ACC112 (cell line): ENCODE measurements around the gene TOX2.

Experiments
- H2AFZ ChIP-seq: fragments of 200-600 bp; sonication (generic); one replicate; pipeline ENCODE4 v1.6.0; 2017; ENCODE audit warnings: antibody characterized with exemption, low read length; ENCODE audit not compliant: unreplicated experiment
- H3K27ac ChIP-seq: fragments of 200-600 bp; sonication (generic); 2 replicates; pipeline ENCODE4 v1.5.1; 2014; ENCODE audit warnings: low read depth, mild to moderate bottlenecking, antibody characterized with exemption, low read length, moderate library complexity
- H3K27me3 ChIP-seq: fragments of 200-600 bp; sonication (generic); 2 replicates; pipeline ENCODE4 v1.6.1; 2014; ENCODE audit warnings: mild to moderate bottlenecking, antibody characterized with exemption, low read length, moderate library complexity, mixed read lengths; ENCODE audit not compliant: insufficient read depth
- H3K36me3 ChIP-seq: fragments of 200-600 bp; sonication (generic); 2 replicates; pipeline ENCODE4 v1.6.1; 2016; ENCODE audit warnings: mild to moderate bottlenecking, antibody characterized with exemption, low read length, moderate library complexity, mixed read lengths; ENCODE audit not compliant: insufficient read depth
- H3K4me1 ChIP-seq: fragments of 200-600 bp; sonication (generic); one replicate; pipeline ENCODE4 v1.6.1; 2016; ENCODE audit warnings: low read length, mixed read lengths; ENCODE audit not compliant: insufficient read depth, unreplicated experiment, control insufficient read depth
- H3K4me3 ChIP-seq: fragments of 200-600 bp; sonication (generic); 2 replicates; pipeline ENCODE4 v1.5.1; 2014; ENCODE audit warnings: mild to moderate bottlenecking, low read depth, low read length
- H3K79me2 ChIP-seq: fragments of 200-600 bp; sonication (generic); one replicate; pipeline ENCODE4 v1.6.0; 2016; ENCODE audit warnings: low read length; ENCODE audit not compliant: control insufficient read depth, unreplicated experiment, insufficient read depth

Gene TOX2

DNA sequence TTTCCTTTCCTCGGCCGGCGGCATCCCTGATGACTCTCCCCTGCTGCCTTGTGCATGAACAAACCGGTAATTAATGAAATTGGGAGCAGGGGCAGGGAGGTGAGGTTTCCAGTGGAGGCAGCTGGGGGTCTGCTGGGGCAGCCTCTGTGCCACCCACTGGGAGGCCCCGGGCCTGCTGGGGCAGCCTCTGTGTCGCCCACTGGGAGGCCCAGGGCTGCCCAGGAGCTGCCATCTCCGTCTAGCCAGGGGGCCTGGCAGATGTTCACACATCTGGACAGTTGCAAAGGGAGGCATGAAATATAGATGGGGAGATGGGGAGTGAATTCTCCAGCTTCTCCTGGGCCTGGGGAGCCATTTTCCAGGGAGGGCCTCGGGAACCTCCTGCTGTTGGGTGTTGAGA lies 33.8 kb downstream of the TOX2 start:
- peaks cover 4% of the 10 kb centered on the region for H3K4me1 ChIP-seq
- H2AFZ ChIP-seq: no peak overlapping the region
- no peaks in the 10 kb centered on the region for H3K27me3 ChIP-seq
- H3K79me2 ChIP-seq: no peaks in the 10 kb centered on the region
- no peaks in the 10 kb centered on the region for H3K36me3 ChIP-seq
- H3K4me3 ChIP-seq: no peak overlapping the region
- no peak overlapping the region for H3K27ac ChIP-seq

DNA sequence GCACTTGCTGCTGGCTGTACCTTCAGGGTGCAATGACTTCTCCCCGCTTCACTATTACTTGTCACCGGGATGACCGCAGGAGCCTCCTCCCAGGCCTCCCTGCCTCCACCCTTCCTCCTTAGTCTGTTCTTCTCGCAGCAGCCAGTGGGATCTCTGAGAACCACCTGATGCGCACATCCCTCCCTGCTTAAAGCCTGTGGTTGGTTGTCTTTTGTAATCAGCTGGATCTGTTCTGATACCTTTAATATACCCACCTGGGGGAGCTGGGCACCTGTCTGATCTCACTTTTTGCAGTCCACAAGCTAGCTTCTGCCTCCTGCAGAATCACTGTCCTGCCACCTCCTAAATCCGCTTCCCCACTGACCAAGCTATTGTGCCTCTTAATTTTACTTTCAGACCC lies 34.6 kb downstream of the TOX2 start:
- Histone ChIP-seq H3K27ac (no peak overlapping the region), H3K4me3 (no peak overlapping the region), H3K36me3 (no peaks in the 10 kb centered on the region), H3K4me1 (peaks cover 12% of the 10 kb centered on the region), H3K79me2 (no peaks in the 10 kb centered on the region), H2AFZ (no peak overlapping the region), H3K27me3 (no peaks in the 10 kb centered on the region)

DNA sequence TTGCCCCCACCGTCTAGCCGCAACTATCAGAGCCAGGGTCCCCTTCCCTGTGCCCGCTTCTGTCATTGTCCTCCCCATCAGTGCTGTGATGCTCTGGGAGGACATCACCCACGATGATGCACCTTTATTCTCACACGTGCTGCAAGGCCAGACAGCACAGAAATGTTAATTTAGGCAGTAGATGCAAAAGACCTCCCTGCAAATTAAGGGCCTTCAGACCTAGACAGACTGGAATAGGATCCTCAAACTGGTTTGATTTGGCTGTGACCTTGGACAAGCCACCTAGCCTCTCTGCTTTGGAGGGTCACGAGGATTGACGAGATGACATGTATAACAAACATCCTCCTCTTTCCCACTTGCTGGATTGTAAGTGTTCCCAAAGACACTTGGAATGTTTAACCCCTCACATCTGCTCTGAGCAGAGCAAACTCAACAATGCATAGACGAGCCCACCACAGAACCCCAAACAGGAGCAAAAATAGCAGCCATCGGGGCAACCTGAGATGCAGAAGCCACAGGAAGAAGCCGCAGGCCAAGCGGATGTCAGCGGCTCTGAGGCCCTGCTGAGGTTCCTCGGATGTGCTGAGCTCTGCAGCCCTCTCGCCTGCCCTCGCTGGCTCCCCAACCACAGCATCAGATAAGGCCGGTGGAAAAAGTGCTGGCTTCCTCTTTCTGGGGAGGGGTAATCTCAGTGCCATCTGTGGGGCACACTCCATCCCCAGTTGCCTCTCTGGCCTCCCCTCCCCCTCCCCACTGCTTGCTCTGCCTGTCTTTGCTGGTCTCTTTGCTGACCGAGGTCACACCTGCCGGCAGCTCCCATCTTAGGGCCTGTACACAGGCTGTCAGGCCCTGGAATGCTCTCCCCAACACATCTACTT lies 35.3 kb downstream of the TOX2 start:
- Histone ChIP-seq H2AFZ (no peak overlapping the region), H3K4me1 (peaks cover 19% of the 10 kb centered on the region), H3K79me2 (no peaks in the 10 kb centered on the region), H3K36me3 (no peaks in the 10 kb centered on the region), H3K4me3 (no peak overlapping the region), H3K27ac (no peak overlapping the region), H3K27me3 (no peaks in the 10 kb centered on the region)

DNA sequence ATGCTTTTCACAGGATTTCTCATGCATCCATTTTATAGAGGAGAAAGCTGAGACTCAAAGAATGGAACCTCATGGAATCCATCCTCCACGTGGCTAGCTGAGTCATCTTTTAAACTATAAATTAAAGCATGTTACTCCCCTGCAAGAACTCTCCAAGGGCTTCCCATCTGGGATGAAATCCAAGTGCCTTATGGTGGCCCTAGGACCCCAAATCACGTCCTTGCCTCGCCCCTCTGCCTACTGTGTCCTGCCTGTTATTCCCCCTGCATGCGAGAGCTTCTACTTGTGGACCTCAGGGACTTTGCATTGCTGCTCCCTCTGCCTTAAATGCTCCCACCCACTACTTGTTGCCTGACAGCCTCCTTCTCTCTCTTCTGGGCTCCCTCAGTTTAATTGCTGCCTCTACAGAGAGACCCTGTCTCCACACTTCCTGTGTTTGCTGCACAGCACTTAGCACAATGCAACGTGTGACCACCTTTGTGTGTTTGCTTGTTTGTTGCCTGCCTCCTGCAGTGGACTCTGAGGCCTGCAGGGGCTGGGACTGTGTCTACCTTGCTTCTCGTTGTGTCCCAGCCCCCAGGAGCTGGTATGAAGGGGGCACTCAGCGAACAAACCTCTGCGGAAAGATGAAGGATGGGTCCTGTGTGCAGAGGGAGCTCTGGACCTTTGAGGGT lies 39.4 kb downstream of the TOX2 start:
- Histone ChIP-seq H3K27ac (peak overlapping the region; percentile 6; the same call in 1 of the 2 replicates), H3K79me2 (no peaks in the 10 kb centered on the region), H3K4me3 (no peak overlapping the region), H3K27me3 (no peaks in the 10 kb centered on the region), H3K4me1 (peaks cover 39% of the 10 kb centered on the region), H2AFZ (no peak overlapping the region), H3K36me3 (no peaks in the 10 kb centered on the region)

DNA sequence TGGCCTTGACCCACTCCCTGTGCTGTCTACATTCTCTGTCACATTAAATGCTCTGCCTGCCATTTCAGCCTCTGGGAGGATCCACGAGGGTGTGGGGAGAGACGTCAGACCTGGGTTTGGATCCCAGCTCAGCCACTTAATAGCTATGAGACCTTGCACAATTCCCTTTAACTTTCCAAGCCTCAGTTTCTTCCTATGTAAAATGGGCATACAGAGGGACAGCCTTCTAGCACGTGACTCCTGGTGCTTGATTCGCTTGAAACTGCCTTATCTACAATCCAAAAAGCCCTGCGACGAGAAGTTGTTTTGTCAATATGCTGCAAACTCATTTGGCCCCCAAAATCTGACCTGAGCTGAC lies 40.0 kb downstream of the TOX2 start:
- Histone ChIP-seq H3K27me3 (no peaks in the 10 kb centered on the region), H3K27ac (peak overlapping the region; percentile 78), H3K4me3 (no peak overlapping the region), H3K36me3 (no peaks in the 10 kb centered on the region), H3K4me1 (peaks cover 45% of the 10 kb centered on the region), H2AFZ (no peak overlapping the region), H3K79me2 (no peaks in the 10 kb centered on the region)

DNA sequence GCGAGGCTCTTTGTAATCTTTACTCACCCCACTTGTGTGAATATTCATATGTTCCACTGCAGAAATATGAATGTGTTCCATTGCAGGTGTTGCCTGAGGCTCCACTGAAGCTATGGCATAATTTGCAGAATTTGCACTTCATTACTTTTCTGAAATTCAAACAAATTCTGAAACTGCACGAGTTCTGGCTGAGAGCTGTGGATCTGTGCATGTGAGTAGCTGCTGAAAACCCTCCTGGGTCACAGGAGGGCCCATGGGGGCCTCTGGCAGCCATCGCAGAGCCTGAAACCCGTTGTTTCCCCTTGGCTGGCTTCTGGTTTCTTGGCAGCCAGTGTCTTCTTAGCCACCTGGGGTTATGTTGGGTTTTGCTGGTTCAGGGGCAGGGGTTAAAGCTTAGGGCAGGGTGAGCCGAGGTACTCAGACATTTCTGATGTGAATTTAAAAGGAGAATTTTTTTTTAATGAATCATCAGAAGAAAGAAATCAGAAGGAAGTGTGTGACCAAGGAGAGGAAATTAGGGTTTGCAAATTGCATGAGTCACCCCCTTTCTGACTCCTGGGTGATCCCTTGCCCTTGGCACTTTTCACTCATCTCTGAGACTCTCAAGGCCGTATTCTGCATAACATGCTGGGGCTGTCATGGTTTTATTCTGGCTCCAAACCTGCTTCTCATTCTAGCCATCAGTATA lies 40.6 kb downstream of the TOX2 start:
- Histone ChIP-seq H3K27me3 (no peaks in the 10 kb centered on the region), H3K4me1 (peaks cover 48% of the 10 kb centered on the region), H3K36me3 (no peaks in the 10 kb centered on the region), H2AFZ (no peak overlapping the region), H3K4me3 (no peak overlapping the region), H3K27ac (peak overlapping the region; percentile 78), H3K79me2 (no peaks in the 10 kb centered on the region)

DNA sequence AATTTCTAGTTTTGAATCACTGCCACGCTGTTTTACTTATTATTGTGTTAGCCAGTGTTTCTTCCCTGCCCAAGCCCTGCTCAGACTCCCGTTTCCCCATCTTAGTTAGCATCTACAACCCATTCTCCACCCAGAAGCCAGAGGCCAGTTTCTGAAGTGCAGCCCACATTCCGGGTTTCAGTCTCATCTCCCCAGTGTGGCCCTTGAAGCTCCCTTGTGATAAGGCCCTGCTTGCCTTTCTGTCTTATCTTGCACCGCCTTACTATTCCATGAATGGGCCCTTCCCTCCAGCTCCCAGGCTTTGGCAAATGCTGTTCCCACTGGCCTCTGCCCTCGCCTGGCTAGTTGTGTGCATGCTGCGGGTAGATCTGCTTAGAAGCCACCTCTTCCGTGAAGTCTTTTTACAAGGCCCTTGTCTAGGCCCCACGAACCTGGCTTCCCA lies 41.1 kb downstream of the TOX2 start:
- Histone ChIP-seq H3K4me3 (no peak overlapping the region), H3K27ac (peak overlapping the region; percentile 78), H3K27me3 (no peaks in the 10 kb centered on the region), H3K4me1 (peaks cover 48% of the 10 kb centered on the region), H3K79me2 (no peaks in the 10 kb centered on the region), H2AFZ (peak overlapping the region; percentile 10), H3K36me3 (no peaks in the 10 kb centered on the region)

DNA sequence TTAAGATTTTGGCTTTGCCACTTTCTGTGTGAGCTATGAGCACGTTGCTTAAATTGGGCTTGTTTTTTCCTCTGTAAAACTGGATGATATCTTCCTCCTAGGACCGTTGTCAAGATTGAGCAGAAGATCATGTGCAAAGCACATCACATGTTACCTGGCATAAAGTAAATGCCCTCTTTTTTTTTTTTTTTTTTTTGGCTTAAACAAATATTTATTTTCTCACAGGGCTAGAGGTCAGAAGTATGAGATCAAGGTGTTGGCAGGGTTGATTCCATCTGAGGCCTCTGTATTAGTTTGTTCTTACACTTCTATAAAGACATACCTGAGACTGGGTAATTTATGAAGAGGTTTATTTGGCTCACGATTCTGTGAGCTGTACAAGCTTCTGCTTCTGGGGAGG lies 42.7 kb downstream of the TOX2 start:
- Histone ChIP-seq H3K4me3 (no peak overlapping the region), H3K4me1 (peaks cover 48% of the 10 kb centered on the region), H3K36me3 (no peaks in the 10 kb centered on the region), H3K27me3 (no peaks in the 10 kb centered on the region), H3K27ac (no peak overlapping the region), H3K79me2 (no peaks in the 10 kb centered on the region), H2AFZ (no peak overlapping the region)

DNA sequence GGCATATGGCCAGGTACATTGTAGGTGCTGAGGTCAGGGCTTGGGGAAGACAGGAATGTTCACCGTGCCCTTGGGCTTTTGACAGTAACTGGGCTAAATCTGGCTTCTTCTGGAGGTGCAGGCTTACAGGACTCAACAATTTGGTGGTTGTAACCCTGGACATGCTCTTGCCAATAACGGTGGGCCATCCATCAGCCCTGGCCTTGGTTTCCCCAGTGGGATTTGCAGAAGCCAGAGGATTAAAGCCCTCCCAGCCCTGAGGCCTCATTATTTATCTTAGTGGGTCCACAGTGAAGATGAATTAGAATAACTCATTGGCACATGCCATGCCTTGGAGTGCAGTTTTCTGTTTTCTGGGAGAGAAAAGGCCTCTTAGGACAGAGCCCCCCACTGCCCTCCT lies 44.0 kb downstream of the TOX2 start:
- Histone ChIP-seq H3K79me2 (no peaks in the 10 kb centered on the region), H3K27ac (no peak overlapping the region), H3K4me1 (peaks cover 43% of the 10 kb centered on the region)

DNA sequence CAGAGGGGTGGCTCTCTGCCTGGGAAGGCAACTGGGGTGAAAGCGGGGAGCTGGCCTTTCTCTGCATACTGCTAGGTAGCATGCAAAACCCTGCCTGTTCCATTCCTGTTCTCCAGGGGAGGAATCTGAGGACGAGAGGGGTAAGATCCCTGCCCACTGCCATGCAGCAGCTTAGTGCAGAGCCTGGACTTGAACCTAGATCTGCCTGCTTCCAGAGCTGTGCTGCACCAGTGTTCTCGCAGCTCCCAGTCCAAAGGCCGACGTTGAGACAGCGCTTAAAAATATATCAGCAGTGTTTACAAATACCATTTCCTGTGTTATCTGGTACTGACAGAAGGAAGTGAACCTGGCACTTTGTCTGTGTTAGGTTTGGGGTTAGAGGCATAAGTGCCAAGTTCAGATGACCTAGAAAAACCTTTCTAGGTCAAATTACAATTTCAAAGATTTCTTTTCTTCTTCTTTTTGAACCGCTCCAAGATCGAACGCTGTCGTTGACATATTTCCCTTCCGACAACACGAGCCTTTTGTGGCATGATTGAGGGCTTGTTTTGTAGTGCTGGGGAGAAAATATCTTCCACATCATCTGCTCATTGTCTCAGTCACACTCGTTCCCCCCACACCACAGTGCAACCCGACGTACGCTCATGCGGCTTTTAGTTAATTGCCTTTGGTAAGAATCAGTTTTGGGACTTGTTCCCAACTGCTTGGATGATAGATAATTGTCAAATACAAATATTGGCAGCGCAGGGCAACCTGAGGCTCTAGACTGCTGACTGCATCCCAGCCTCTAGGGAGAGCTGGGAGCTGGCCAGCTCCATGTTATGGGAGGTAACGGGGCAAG lies 44.6 kb downstream of the TOX2 start:
- Histone ChIP-seq H3K4me3 (no peak overlapping the region), H3K79me2 (no peaks in the 10 kb centered on the region), H2AFZ (no peak overlapping the region), H3K27me3 (no peaks in the 10 kb centered on the region), H3K27ac (no peak overlapping the region), H3K36me3 (no peaks in the 10 kb centered on the region), H3K4me1 (peaks cover 39% of the 10 kb centered on the region)

More for the DNA sequence above, 44.0 kb downstream of the TOX2 start:
- Histone ChIP-seq H3K4me3 (no peak overlapping the region), H2AFZ (no peak overlapping the region), H3K36me3 (no peaks in the 10 kb centered on the region), H3K27me3 (no peaks in the 10 kb centered on the region)
